Measurements from ENCODE around the gene ASCC2. TPM values are rescaled to one million over a fixed set of nuclear protein-coding genes. Genes with fewer than 3 reads are reported as not detected.
"Not testable (repeated sequence)": the region's sequence is repeated elsewhere in the genome, so short reads cannot be mapped to it uniquely, and the experiment has no call there.

The ASCC2 gene
- total RNA-seq, 1 donor from 2014 or later, result 85.5 TPM

DNA sequence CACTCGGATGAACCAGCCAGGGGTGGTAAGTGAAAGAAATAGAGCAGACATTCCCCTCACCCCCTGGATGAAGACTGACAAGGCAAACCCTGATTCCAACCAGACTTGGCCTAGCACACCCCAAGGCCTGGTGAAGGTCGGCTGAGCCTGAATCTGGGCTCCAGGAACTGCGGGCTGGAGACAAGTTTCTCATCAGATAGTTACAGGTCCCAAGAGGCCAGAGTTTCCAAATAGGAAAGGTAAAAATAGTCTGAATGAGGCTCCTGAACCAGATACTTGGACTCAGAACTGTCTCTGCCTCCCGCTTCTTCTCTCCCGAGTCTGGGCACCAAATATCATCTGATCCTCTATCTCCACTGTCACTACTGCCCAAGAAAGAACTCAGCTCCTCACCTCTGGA lies 79.1 kb downstream of the ASCC2 start:
- no peak for DNase-seq (ENCODE audit: low spot score)
- Mint-ChIP-seq H3K4me1 (ENCODE audit: unreplicated experiment) (no peaks in the 10 kb centered on the region), H3K4me3 (ENCODE audit: unreplicated experiment) (no peak overlapping the region), H3K27me3 (ENCODE audit: unreplicated experiment) (peaks cover 4% of the 10 kb centered on the region), H3K27ac (ENCODE audit: unreplicated experiment) (no peak overlapping the region), H3K9me3 (ENCODE audit: unreplicated experiment) (no peaks in the 10 kb centered on the region), H3K36me3 (ENCODE audit: low read depth, unreplicated experiment) (no peaks in the 10 kb centered on the region)
- TF ChIP-seq CTCF (IDR thresholded peaks at IDR 0.05; ENCODE audit: unreplicated experiment), result no peak

- no peak overlapping the region for H3K4me3 Mint-ChIP-seq (ENCODE audit: unreplicated experiment)
- H3K27me3 Mint-ChIP-seq (ENCODE audit: unreplicated experiment), result peaks cover 4% of the 10 kb centered on the region
- H3K9me3 Mint-ChIP-seq (ENCODE audit: unreplicated experiment), result no peaks in the 10 kb centered on the region
- H3K36me3 Mint-ChIP-seq (ENCODE audit: low read depth, unreplicated experiment), result no peaks in the 10 kb centered on the region
- DNase-seq (ENCODE audit: low spot score), result no peak
- no peak for TF ChIP-seq CTCF (IDR thresholded peaks at IDR 0.05; ENCODE audit: unreplicated experiment)
- no peak overlapping the region for H3K27ac Mint-ChIP-seq (ENCODE audit: unreplicated experiment)
- no peaks in the 10 kb centered on the region for H3K4me1 Mint-ChIP-seq (ENCODE audit: unreplicated experiment)
Observed at GRCh38 chr22:29758068-29758622, 79.9 kb downstream of the ASCC2 start.

DNA sequence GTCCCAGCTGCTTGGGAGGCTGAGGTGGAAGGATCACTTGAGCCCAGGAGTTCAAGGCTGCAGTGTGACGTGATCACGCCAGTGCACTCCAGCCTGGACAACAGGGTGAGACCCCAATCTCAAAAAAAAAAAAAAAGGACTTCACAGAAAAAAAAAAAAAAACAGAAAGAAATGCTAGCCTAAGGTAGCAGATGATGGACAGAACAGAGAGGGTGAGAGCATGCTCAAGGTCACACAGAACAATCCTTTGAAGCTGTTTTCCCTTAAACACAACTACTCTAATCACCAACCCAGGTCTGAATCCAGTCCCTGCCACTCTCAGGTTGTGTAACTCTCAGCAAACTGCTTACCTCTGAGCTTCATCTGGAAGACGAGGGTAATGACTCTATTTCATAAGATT lies 81.0 kb downstream of the ASCC2 start:
- no peak for TF ChIP-seq CTCF (IDR thresholded peaks at IDR 0.05; ENCODE audit: unreplicated experiment)
- H3K36me3 Mint-ChIP-seq (ENCODE audit: low read depth, unreplicated experiment), result no peaks in the 10 kb centered on the region
- H3K27me3 Mint-ChIP-seq (ENCODE audit: unreplicated experiment), result peaks cover 4% of the 10 kb centered on the region
- H3K4me3 Mint-ChIP-seq (ENCODE audit: unreplicated experiment), result no peak overlapping the region
- H3K4me1 Mint-ChIP-seq (ENCODE audit: unreplicated experiment), result no peaks in the 10 kb centered on the region
- DNase-seq (ENCODE audit: low spot score), result no peak
- H3K9me3 Mint-ChIP-seq (ENCODE audit: unreplicated experiment), result no peaks in the 10 kb centered on the region
- H3K27ac Mint-ChIP-seq (ENCODE audit: unreplicated experiment), result no peak overlapping the region

DNA sequence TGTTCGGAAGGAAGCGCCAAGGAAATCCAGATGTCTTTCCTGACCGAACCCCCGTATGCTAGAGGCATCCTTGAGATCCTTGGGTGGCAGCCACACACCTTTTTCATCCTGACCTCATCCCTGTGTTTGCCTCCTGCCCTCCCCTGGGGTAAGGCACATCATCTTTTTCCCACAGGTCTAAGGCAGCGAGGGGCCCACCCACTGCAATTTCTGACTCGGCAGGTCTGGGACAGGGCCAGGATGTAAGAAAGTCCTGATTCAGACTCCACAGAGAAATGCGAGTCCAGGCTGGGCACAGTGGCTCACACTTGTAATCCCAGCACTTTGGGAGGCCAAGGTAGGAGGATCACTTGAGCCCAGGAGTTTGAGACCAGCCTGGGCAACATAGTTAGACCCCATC lies 81.7 kb downstream of the ASCC2 start:
- no peak for TF ChIP-seq CTCF (IDR thresholded peaks at IDR 0.05; ENCODE audit: unreplicated experiment)
- Mint-ChIP-seq H3K4me3 (ENCODE audit: unreplicated experiment) (no peak overlapping the region), H3K27me3 (ENCODE audit: unreplicated experiment) (peaks cover 4% of the 10 kb centered on the region), H3K36me3 (ENCODE audit: low read depth, unreplicated experiment) (no peaks in the 10 kb centered on the region), H3K4me1 (ENCODE audit: unreplicated experiment) (no peaks in the 10 kb centered on the region), H3K9me3 (ENCODE audit: unreplicated experiment) (no peaks in the 10 kb centered on the region), H3K27ac (ENCODE audit: unreplicated experiment) (no peak overlapping the region)
- DNase-seq (ENCODE audit: low spot score), result no peak

GRCh38 chr22:29755889-29756288 lies 82.2 kb downstream of the ASCC2 start:
- Mint-ChIP-seq H3K36me3 (ENCODE audit: low read depth, unreplicated experiment) (no peaks in the 10 kb centered on the region), H3K4me1 (ENCODE audit: unreplicated experiment) (no peaks in the 10 kb centered on the region), H3K9me3 (ENCODE audit: unreplicated experiment) (no peaks in the 10 kb centered on the region), H3K4me3 (ENCODE audit: unreplicated experiment) (no peak overlapping the region), H3K27me3 (ENCODE audit: unreplicated experiment) (peaks cover 4% of the 10 kb centered on the region), H3K27ac (ENCODE audit: unreplicated experiment) (no peak overlapping the region)
- DNase-seq (ENCODE audit: low spot score), result no peak
- TF ChIP-seq CTCF (IDR thresholded peaks at IDR 0.05; ENCODE audit: unreplicated experiment), result no peak

- DNase-seq (ENCODE audit: low spot score); H3K36me3 Mint-ChIP-seq (ENCODE audit: low read depth, unreplicated experiment); H3K27me3 Mint-ChIP-seq (ENCODE audit: unreplicated experiment); H3K4me3 Mint-ChIP-seq (ENCODE audit: unreplicated experiment); H3K9me3 Mint-ChIP-seq (ENCODE audit: unreplicated experiment); H3K4me1 Mint-ChIP-seq (ENCODE audit: unreplicated experiment); H3K27ac Mint-ChIP-seq (ENCODE audit: unreplicated experiment): not testable (repeated sequence)
Observed at GRCh38 chr22:29754658-29755395, 83.2 kb downstream of the ASCC2 start.

Measured in endothelial cell (in vitro differentiated cells).